ENCODE results near the gene CAV3.

GRCh38 chr3:8745619-8746370, 12.2 kb downstream of the CAV3 start:
- no peak for TF ChIP-seq CTCF (IDR thresholded peaks at IDR 0.05)
- TF ChIP-seq POLR2A (IDR thresholded peaks at IDR 0.05): no peak
